GM19463 (cell line): Measurements from ENCODE around the gene RPE.

Experiments used
- ATAC-seq: cut with Tn5 transposase; IDR thresholded peaks from one replicate; pipeline ENCODE4 v1.9.1; 2021; ENCODE audit warnings: mild to moderate bottlenecking, moderate library complexity; ENCODE audit not compliant: unreplicated experiment

Gene RPE

DNA sequence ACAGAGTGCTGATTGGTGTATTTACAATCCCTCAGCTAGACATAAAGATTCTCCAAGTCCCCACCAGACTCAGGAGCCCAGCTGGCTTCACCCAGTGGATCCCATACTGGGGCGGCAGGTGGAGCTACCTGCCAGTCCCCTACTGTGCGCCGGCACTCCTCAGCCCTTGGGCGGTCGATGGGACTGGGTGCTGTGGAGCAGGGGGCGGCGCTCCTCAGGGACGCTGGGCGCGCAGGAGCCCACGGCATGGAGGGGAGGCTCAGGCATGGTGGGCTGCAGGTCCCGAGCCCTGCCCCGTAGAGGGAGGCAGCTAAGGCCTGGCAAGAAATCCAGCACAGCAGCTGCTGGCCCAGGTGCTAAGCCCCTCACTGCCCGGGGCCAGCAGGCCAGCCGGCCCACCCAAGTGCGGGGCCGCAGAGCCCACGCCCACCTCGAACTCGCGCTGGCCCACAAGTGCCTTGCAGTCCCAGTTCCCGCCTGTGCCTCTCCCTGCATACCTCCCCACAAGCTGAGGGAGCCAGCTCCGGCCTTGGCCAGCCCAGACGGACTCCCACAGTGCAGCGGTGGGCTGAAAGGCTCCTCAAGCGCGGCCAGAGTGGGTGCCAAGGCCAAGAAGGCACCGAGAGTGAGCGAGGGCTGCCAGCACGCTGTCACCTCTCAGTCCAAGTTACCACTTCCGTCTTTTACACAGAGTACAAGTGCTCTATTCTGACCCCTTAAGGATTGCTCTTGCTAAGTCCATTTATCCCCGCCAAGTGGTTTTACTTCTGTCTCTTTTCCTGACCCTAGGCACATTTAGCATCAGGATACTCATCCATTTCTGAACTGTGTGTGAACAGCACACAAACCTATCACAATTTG lies 1.7 kb upstream of the RPE start:
- no peak for ATAC-seq

DNA sequence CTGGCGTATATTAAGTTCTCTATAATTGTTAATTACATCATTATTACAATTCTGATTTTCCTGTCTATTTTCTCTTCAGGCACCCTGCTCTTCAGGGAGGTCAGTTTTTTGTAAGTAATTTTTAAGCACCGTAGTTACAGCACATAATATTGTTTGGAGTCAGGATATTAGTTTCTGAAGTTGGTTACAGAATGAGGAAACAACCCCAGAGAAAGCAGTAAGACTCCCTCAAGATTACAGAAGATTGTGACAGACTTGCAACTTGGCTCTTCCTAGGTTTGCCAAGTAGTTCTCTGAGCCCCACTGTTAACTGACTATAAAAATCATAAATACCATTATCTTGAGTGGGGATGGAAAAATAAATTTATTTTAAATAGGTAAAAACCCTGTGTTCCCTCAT lies 921 bp downstream of the RPE start:
- no peak for ATAC-seq

DNA sequence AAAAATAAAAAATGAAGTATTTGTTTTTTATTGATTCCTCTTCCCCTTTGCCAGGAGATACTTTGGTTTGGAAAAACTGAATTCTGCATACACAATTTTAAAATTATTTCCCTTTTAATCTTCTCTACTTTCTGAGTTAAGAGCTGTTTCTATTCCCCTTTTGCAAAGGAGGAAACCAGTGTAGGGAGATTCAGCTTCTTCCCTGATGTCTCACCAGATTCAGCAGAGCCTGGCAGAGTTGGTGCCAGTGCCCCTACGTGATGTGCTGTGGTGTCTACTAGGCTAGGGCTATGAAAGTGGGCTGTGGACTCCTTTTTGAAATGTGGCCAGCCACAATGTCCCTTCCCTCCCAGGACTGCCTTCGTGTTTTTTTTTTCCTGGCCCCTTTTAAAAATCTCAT lies 2.4 kb downstream of the RPE start:
- ATAC-seq = no peak

DNA sequence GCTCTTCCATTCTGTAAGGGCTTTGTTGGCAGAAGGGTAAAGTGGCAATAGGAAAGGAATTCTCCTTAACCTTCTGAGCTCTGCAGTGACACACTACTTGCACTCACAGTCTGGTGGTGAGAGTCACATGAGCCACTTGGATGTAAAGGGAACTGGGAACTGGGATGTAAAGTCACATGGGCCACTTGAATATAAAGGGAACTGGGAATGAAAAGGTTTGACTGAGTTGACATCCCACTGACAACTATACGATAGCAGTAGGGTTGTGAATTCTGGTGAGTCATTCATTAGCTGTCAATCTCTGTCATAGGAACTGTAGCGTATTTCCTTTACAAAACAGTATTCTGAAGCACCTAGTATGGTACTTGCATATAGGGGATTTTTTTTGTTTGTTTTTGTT lies 5.5 kb downstream of the RPE start:
- ATAC-seq = no peak

DNA sequence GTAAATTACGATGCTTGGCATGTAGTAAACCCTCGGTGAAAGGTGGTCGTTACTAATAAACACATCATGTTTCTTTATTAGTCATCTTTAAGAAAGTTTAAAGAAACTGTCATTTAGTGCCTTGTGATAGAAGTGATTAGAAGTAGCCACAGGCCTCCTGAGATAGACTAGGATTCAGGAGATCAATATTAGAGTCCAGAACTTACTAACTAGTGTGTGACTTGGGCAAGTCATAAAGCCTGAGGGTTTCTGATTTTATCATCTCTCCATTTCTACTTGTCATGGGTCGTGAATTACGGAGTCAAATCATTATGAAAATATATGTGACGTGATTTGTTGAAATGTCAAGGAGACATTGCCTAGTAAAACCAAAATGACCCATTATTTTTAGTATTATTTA lies 6.7 kb downstream of the RPE start:
- no peak for ATAC-seq

DNA sequence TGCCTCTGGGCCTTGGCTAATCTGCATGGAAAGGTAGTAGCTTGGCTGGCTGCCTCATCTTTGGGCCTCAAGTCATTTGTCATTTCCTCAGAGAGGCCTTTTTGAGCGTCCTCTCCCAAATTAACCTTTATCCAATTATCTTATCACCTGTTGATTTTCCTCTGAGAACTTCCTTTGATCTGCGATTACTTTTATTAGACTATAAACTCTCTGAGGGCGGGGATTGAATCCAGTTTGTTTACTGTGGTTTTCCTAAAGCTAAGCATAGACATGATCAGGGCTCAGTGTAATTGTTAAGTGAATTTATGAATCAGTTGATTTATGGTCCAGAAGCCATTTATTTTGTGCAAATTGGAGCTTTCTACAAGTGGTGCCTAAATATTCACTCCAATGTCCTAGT lies 7.5 kb downstream of the RPE start:
- ATAC-seq = no peak

DNA sequence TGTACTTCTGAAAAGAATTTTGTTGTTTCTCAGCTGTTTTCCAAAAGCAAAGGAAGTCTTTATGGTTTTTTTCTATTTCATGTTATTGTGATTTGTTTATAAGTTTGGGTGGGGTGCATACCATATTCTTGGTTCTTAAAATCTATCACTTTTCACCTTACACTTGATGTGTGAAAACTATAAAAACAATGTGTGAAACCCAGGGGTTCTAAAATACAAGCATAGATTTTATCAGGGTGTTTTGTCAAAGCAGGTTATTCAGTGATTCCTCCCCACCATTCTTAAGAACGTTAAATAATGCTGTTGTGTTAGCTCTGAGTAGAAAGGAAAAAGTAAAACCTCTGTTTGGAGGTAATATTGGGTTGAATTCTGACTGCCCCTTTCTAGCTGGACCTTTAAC lies 17.7 kb downstream of the RPE start:
- ATAC-seq = no peak

DNA sequence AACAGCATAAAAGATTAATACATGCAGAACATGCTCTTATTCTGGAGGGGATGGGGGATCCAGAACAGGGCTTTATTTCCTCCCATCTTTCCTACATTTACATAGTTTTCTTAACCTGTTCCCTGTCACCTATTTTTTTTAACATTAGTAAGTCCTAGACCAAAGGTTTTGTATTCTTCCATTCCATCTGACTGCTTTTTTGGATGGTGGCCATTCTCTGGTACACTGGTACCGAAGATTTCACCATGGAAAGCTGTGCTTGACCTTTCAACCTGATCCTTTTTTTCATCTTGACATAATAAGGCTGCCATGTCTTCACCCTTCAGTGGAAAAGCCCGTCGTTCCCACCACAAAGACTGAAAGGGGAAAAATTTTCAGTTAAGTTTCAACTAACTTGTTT lies 20.4 kb downstream of the RPE start:
- no peak for ATAC-seq

DNA sequence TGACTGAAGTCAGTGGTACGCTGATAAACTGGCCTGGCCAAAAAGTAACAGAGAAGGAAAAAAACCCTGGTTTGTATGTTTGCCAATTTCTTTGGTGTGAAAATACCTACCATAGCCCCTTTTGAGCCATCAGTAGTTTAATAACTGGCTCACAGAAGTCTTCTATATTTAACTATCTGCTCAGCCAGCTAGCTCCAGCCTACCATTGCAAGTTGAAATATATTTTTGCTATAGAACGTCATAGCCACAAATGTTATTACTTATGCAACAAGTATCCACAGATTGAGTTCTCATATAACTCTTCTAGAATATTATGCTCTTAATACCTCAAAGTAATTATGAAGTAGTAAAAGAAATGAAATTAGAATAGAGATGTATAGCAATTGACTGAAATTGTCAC lies 25.2 kb downstream of the RPE start:
- ATAC-seq = no peak

DNA sequence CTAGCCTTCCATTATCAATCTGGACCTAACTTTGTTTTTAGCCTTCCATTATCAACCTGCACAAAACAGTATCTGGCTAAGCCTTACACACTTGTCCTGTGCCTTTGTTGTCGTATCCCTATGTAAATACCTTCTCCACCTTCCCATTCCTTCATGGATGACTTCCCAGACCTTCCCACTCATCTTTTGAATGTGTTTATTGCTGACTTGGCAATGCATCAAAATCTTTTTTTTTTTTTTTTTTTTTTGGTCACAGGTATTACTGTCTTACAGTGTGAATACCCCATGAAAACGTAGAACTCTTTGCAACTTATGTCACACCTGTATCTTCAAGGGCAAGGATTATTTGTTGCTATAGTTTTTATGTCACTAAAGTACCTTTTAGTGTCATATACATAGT lies 25.7 kb downstream of the RPE start:
- ATAC-seq = no peak

DNA sequence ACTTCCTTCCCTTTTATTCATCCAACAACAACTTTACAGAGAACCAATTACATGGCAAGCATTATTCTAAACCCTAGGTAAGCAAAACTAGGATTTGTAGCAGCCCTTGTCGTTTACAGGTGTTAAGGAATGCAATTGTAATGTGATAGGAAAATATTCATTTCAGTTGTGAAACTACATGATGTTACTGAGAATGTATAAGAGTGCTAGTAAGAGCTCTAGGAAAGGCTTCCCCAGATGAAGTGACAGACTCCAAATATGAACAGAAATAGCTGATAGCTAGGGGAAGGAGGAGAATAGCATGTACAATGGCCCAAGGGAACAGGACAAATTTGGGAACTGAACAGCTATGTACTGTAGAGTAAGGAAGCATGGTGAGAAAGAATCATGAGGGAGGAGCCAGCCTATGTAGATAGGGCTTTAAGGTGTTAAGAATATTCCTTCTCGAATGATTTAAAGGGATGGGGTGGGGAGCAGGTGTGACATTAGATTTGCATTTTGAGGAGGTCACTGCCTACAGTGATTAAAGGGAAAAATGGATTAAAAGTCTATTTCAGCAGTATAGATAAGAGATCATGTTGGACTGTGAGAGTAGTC lies 31.7 kb downstream of the RPE start:
- ATAC-seq = no peak

DNA sequence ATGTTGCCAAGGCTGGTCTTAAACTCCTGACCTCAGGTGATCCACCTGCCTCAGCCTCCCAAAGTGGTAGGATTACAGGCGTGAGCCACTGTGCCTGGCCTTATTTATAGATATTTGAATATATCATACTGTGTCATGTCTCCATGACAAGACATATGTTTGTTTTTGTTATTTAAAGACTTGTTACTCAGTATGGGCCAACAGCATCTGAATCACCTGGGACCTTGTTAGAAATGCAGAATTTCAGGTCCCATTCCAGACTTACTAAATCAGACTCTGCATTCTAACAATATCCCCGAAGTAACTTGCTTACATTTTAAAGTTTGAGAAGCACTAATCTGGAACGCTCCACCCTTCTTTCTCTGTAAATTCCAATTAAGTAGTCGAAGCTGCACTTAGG lies 33.2 kb downstream of the RPE start:
- no peak for ATAC-seq

DNA sequence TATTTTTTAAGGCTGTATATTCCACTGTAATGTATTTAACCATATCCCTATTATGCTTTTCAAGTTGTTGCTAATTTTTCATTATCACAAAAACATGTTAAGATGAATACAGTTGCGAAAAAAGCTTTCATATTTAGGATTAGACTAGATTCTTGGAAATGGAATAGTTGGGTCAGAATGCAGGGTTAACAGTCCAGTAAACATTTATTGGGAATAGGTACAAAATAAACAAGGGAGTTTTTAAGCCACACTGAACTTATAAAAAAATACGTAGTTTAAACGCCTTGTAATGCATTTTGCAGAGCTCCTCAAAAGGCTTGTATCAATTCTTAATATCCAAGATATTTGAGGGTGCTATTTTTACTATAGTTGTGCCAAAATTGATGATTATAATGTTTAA lies 35.6 kb downstream of the RPE start:
- no peak for ATAC-seq

DNA sequence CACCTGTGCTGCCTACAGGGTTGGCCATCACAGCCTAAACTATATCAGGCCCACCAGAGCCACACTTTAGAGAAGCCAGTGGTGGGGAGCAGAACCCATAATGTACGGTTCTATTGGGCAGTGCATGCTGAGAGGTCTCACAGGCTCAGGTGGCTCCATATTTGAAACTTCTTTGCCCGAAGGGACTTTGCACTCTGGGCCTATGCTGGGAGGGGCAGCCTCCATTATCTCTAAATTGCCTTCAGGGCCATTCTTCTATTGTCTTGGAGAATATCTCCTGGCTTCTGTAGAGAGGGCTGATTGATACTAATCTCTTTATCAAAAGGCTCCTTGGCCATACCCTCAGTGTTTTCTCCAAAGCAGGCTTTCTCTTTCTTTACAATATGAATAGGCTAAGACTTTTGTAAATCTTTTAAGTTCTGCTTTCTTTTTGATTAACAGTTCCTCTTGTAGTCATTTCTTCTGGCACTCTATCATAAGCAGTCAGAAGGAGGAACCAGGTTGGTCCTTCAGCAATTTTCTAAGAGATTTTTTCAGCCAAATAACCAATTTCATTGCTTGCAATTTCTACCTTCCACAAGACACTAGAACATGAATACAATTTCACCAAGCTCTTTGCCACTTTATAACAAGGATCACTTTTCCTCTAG lies 44.5 kb downstream of the RPE start:
- no peak for ATAC-seq

DNA sequence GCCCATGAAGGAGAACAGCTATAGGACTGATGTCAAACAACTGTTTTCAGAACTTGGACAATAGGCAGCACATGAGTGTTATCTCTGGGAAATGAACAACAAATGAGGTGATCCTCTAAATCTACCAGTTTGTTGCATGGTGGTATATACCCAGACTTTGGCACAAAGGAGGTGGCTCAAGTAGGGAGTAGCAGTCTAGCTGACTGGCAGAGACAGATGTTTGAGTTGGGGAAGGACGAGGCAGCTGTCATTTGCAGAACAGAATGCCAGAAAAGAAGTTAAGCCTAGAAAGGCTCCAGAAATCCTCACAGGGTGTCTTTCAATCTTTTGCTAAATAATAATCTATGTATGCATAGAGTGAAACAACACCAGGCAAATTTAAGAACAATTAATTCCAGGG lies 47.4 kb downstream of the RPE start:
- ATAC-seq = no peak

DNA sequence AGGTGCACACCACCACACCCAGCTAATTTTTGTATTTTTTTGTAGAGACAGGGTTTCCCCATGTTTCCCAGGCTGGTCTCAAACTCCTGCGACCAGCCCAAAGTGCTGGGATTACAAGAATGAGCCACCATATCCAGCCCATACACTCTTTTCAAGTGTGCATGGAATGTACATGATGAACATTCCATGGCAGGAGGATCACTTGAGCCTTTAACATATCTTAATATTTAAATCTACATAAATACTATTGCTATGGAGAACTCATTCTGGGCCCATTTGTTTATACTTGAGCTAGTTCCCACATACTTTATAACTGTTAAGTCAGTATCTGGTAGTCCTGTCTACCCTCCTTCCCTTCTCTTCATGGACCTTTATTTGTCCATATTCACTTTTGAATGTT lies 48.4 kb downstream of the RPE start:
- no peak for ATAC-seq

DNA sequence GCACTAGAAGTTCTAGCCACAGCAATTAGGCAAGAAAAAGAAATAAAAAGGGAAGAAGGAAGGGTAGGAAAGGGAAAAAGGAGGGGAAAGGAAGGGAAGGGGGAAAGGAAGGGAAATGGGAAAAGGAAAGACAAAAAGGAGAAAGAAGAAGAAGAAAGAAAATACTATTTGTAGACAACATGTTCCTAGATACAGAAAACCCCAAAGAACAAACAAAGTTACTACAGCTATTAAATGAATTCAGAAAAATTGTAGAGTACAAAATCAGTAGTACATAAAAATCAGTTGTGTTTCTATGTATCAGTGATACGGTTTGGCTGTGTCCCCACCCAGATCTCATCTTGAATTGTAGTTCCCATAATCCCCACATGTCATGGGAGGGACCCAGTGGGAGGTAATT lies 52.3 kb downstream of the RPE start:
- ATAC-seq = no peak

DNA sequence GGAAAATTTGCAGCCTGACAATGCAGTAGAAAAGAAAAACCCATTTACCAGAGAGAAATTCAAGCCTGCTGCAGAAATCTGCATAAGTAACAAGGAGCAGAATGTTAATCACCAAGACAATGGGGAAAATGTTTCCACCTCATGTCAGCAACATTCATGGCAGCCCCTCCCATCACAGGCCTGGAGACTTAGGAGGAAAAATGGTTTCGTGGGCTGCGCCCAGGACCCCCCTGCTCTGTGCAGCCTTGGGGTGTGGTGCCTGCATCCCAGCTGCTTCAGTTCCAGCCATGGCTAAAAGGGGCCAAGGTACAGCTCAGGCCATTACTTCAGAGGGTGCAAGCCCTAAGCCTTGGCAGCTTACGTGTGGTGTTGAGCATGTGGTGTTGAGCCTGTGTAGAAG lies 53.4 kb downstream of the RPE start:
- no peak for ATAC-seq

DNA sequence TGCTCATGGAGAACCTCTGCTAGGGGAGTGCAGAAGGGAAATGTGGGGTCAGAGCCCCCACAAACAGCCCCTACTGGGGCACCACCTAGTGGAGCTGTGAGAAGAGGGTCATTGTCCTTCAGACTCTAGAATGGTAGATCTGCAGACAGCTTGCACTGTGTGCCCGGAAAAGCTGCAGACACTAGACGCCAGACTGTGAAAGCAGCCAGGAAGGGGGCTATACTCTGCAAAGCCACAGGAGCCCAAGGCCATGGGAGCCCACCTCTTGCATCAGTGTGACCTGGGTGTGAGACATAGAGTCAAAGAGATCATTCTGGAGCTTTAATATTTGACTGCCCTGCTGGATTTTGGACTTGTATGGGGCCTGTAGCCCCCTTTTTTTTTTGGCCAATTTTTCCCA lies 60.9 kb downstream of the RPE start:
- no peak for ATAC-seq
